IPS-NIHi11 (cell line): ENCODE data around the gene NRDC.
"Not testable (repeated sequence)": the region's sequence is repeated elsewhere in the genome, so short reads cannot be mapped to it uniquely, and the experiment has no call there.

ENCODE experiments used
- DNase-seq: peaks from one replicate; pipeline ENCODE4 v3.0.0; 2012; ENCODE audit warnings: mixed read lengths, low spot score

Gene NRDC

GRCh38 chr1:51878616-51879336 is at the start of gene NRDC:
NRDC (minus strand) TSS chr1:51878727; CDS start chr1:51878615, 112 bp downstream.
- DNase-seq, result peak; percentile 97

DNA sequence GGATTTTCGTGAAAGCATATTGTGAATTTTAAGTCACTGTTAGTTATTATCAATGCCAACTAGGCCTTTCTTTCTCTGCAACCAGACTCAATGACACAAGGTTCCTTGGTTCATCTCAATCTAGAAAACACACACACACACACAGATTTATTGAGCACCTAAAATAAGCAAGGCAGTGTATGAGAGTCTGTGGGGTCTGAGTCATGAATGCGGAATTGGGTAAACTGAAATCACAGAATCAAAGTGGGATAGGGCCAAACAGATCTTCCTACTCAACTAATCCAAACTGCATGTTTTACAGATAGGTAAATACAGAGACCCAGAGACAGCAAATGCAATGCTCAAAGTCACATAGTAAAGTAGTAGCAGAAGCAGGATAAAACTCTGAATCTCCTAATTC is 48.5 kb upstream of the NRDC start:
- DNase-seq, result no peak

- DNase-seq, result peak; percentile 34
Observed at GRCh38 chr1:51926171-51926812, 47.8 kb upstream of the NRDC start.

DNA sequence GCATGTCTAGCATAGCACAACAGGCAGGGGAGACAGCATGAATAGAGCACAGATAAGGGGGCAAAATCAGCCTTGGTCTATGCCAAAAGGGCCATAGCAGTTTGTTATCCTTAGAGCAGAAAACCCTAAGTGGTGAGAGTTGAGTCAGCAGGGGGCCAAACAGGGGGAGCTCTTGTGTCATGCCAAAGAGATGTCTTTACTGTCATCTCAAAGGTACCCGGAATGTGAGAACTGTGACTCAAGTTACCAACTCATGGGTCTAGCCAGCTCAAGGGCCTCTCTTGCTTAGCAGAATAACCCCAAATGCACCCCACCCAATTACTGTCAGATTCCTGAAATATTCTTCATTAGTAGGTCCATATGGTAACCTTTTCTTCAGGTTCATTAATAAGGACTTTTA is 45.9 kb upstream of the NRDC start:
- no peak for DNase-seq

DNA sequence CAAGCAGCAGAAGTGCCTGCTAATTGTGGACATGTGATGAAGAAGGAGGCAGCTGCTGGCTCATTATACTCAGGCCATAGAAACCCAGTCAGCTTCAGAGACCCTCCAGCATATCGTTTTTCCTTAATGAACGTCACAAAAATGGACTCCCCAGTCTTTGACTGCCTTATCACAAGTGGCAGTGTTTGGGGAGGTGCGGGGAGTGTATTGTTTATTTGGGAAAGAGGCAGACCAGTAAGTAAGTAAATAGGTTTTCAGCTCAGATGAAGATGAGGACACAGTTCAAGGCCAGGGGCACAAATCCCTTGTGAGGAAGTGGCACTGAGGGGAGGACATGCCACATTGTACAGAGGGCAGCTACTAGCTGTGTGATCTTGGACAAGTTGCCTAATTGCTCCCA is 43.5 kb upstream of the NRDC start:
- no peak for DNase-seq

GRCh38 chr1:51920130-51920529 is 41.6 kb upstream of the NRDC start:
- no peak for DNase-seq

DNA sequence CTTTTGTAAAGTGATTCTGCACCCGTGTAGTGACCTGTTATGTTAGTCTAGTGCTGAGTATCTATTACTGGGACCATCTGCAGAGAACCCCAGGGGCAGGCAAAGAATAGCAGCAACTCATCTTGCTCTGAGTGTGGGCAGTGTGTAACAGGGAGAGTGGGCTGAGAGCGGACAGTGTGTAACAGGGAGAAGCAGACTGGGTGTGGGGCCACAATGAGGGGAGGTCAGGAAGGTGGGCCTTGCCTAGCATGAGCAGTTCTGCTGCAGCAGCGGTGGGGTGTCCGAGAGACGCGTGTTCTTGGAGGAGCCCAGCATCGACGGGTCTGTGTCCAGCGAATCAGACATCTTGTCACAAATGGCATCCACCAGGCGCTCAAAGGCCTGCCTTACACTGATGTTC is 41.2 kb upstream of the NRDC start:
- no peak for DNase-seq

GRCh38 chr1:51916587-51917405 is 38.3 kb upstream of the NRDC start:
- no peak for DNase-seq

DNA sequence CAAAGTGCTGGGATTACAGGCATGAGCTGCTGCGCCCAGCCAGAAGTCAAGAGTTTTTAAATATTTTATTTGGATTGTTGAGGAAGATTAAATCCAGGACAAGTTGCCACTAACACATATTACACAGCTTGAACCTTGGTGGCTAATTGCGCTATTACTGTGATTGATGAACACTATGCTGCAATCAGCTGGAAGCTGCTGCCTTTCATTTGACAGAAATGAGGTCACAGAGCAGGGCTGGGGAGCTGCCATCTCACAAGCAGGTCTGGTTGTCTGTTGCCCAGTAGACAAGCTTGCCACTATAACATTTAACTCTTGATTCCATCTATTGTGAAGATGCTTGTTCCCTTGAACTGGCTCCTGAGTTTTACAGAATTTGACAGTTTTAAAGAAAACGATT is 37.4 kb upstream of the NRDC start:
- DNase-seq, result no peak

- no peak for DNase-seq
Observed at GRCh38 chr1:51912881-51913280, 34.4 kb upstream of the NRDC start.

- DNase-seq, result no peak
Observed at GRCh38 chr1:51910221-51911000, 31.9 kb upstream of the NRDC start.

GRCh38 chr1:51908499-51908898 is 30.0 kb upstream of the NRDC start:
- no peak for DNase-seq

GRCh38 chr1:51907079-51907702 is 28.7 kb upstream of the NRDC start:
- no peak for DNase-seq

DNA sequence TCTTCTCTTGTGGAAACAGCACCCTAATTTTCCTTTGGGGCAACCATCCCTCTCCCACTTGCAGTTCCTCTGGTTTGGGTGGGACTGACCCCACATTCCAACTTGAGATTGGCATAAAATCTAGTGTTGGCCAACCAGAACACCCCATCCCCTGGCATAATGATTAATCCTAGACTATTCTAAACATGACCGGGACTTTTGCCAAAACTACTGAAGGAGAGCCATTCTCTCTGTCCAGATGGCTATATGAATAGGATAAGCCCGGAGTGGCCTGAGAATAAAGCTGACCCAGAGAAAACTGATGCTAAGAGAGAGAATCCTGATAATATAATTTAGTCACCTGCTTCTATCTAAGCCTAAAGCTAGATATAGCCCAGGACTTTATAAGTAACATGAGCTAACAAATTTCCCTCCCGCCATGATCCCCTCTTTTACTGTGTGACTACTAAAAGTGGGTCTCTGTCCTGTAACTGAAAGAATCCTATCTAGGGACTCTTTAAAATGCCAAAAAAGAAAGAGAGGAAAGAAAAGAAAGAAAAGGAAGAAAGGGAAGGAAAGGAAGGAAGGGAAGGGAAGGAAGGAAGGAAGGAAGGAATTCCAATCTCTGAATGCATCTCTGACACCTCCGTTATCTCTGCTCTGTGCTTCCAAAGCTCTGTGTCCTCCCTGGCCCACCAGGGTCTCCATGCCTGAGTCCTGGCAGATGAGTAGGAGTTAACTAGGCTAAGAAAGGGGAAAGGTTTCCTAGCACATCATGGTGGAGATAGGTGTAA is 28.0 kb upstream of the NRDC start:
- DNase-seq, result no peak

GRCh38 chr1:51902456-51902855 is 23.9 kb upstream of the NRDC start:
- no peak for DNase-seq

- DNase-seq, result no peak
Observed at GRCh38 chr1:51901151-51901550, 22.6 kb upstream of the NRDC start.

DNA sequence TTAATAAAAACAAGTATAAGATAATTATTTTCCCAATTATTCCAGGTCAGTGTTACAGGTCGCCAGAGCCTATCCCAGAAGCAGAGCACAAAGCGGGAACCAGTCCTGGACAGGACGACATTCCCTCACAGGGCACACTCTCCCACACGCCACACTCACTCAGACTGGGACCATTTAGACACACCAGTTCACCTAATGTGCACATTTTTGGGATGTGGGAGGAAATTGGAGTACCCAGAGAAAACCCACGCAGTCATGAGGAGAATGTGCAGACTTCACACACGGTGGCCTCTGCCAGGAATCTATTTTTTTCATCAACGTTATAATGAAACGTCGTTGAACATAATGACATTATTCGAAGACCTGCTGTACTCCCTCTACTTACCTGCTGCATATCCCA is 20.5 kb upstream of the NRDC start:
- DNase-seq, result no peak

DNA sequence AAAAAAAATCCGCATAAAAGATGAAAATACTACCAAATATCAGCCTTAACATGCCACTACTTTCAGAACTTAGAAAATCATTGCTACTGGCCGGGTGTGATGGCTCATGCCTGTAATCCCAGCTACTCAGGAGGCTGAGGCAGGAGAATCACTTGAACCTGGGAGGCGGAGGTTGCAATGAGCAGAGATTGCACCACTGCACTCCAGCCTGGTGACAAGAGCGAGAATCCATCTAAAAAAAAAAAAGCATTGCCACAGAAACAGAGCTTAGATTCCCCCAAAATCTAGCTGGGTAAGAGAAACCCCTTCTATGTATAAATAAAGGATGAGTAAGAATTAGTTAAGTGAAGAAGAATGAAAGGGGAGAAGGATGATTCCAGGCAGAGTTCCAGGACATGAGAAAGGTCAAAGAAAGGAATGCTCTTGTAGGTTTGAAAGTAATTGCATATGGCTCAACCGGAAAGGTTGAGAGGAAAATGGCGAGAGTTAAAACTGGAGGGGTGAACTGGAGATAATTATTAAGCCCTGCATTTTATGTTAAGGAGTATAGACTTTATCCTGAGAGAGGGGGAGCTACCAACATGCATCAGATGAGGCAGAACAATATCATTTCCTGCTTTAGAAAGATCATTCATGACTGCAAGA is 19.7 kb upstream of the NRDC start:
- DNase-seq, result no peak

DNA sequence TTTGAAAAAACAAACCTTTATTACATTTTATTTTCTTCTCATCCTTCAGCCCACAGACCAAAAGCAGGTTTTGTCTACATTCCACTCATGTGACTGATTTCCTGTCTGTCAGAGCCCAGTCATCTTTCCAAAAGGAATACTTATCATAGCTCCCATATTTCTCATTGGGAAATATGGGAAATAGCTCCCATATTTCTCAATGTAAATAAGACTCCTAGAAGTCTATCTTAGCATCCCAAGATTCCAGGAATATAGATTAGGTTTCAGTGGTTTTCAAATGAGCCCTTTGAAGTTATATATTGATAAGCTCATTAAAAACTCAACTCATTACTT is 19.1 kb upstream of the NRDC start:
- DNase-seq, result no peak

GRCh38 chr1:51894748-51895147 is 16.2 kb upstream of the NRDC start:
- not testable (repeated sequence) for DNase-seq

- DNase-seq, result peak; percentile 37
Observed at GRCh38 chr1:51878308-51878615, 265 bp downstream of the NRDC start.
